Transverse colon (tissue), 3 donors: ENCODE results near the gene RAB6B.

Experiments
- CTCF ChIP-seq, 5 experiments: fragments of 200-600 bp in 3 of 5; fragments of 450-650 bp in 2 of 5; sonication (generic) in 3 of 5; IDR thresholded peaks; 1 replicate in 2 of 5; 2 replicates in 3 of 5; pipeline ENCODE4 v1.5.1; 2016 to 2017; ENCODE audit warnings: antibody characterized with exemption in 5 of 5, inconsistent platforms in 3 of 5, mild to moderate bottlenecking in 2 of 5, moderate library complexity in 1 of 5
- EP300 ChIP-seq: sonication (generic); formaldehyde crosslinking; IDR thresholded peaks from one replicate; pipeline ENCODE4 v1.6.1; 2017; ENCODE audit warnings: antibody characterized with exemption, low read depth
- POLR2A ChIP-seq: fragments of 450-650 bp; IDR thresholded peaks from one replicate; pipeline ENCODE4 v1.6.1; 2016; ENCODE audit warnings: antibody characterized with exemption, mild to moderate bottlenecking, moderate library complexity

GRCh38 chr3:133925960-133926735 is 30.5 kb upstream of the RAB6B start:
- TF ChIP-seq CTCF (IDR thresholded peaks at IDR 0.05) = no peak
- TF ChIP-seq EP300 = no peak
- TF ChIP-seq POLR2A = no peak
